ENCODE data around the gene RTP5.
"Not testable (repeated sequence)": the region's sequence is repeated elsewhere in the genome, so short reads cannot be mapped to it uniquely, and the experiment has no call there.

RTP5 gene

DNA sequence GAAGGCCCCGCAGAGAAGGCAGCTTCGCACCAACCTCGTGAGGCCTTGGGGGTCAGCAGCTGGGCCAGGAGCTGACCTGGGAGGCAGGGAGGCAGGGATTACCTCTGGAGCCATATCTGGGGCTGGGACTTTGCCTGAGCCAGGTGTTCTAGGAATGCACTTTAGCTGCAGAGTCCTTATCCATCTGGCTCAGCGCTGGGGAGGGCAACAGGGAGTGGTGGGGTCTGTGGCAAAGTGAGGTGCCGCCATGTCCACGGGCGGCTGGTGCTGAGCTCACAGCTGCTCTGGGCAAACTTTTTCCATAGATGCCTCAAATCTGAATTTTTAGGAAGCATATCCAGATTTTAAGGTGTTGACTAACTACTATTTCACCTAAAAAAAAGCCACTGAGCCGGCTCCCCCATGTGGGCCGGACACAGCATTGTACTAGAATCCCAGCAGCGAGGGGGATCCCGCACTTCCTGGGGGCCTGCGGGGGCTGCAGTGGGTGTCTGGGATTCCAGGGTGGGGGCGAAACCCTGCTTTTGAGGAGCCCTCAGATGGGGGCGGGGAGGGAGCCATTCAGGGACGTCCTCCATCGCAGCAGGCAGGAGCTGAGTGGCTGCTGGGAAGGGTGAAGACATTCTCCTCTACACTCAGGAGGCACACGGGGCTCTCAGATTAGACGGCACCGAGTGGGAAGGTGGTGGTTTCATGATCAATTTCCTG lies 34.6 kb downstream of the RTP5 start:
- DNase-seq = no peak

DNA sequence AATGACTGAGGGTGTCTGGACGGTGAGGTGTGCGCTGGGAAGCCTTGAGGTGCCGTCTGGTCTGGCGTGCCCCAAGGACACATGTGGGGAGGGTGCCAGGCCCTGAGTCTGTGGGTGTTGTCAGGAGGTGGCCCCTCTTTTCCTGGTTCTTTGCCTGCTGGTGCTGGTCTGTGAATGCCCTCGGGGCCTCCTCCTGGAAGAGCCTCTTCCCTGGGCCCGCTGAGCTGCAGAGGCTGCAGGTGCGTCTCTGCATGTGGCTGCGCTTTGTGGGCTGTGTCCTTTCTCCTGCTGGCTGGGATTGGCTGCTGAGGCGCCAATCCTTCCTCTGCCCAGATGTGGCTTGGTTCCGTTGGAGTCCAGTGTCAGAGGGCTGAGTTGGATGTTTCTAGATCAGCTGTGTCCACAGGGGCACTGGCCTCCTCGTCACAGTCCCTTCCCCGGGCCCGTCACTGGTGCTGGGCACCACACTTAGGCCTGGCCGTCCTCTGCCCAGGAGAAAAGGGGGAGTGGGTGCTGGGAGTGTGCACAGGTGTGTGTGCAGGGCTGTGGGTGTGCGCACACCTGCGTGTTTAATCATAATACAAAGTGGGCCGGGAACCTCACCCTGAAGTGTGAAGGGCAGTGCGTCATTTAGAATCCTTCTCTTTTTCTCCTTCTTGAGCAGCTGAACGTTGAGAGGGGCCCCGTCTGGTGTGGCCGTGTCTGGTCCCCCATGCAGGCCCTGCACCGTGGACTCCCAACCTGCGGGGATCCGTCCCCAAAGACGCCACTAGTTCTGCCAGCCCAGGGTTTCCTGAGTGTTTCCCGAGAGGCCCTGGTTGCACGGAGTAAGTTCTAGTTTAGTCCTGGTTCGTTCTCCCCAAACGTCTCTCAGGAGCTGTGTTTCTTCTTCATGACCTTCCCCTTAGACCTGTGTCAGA lies 35.5 kb downstream of the RTP5 start:
- DNase-seq = no peak

DNA sequence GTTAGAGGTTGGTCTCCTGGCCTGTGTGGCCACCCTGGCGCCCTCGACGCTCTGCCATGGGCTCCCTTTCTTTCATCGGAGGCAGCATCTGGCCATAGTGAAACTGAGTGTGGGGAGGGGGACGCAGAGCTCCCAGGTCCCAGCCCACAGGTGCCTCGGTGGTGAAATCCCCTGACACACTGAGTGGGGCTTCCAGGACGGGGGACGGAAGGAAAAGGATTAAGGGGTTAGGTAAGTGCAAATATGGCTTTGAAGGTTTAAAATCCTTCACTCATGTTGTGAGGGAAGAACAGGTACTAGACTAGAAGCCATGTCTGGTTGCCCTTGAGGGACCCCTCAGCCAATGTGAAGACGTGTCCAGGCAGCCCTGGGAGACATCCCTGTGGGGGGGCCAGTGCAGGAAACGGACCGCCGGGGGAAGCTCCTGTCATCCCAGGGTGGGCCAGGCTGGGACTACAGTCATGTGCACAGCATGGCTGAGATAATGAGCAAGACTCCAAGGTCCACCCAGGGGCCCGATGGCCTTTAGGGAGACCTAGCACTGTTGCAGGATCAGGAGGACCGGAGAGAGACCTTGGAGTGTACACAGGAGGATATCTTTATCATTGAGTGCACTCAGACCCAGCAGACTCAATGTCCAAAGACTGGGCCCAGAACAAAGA lies 36.3 kb downstream of the RTP5 start:
- no peak for DNase-seq

DNA sequence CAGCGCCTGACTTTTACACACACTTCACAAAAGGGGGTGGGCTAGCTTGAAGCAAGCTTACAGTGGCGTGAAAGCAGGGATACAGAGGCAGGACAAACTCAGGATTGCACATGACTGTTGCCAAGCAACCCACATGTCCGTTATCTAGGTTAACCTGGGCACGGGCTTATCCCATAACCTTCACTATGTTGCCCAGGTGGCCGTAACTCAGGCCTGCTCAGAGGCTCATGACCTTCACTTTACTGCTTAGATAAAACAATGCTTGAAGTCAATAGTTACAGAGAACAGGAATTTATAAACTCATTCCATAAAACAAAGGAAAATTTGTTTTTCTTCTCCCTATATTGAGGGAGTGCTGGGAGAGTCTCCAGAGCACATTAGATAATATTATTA lies 36.8 kb downstream of the RTP5 start:
- DNase-seq = not testable (repeated sequence)

DNA sequence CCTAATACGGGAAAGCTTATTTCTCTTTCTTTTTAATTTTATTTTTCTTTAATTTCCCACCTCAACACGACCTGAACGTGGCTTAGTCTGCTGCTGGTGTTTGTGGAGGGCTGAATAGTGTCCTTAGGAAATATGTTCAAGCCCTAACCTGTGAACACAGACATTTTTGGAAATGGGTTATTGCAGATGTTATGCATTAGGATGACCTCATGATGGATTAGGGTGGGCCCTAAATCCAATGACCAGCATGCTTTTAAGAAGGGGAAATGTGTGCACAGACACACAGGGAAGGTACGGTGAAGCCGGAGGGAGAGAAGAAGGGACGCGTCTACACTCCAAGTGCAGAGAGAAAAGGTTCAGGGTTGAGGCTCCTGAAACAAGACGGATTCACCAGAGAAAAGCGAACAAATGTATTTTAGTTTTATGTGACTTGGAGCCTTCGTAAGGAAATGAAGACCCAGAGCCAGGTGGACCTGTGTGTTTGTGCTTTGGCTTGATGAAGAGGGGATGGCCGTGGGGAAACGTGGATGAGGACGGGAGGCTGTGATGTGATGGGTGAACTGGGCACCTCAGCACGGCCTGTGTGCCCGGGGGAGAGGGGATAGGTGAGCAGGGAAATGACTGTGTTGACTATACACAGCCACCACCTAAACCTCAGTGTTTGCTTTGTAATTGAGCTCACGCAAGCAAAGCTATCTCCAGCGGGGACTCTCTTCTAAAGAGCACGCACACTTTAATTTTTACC lies 37.5 kb downstream of the RTP5 start:
- no peak for DNase-seq

DNA sequence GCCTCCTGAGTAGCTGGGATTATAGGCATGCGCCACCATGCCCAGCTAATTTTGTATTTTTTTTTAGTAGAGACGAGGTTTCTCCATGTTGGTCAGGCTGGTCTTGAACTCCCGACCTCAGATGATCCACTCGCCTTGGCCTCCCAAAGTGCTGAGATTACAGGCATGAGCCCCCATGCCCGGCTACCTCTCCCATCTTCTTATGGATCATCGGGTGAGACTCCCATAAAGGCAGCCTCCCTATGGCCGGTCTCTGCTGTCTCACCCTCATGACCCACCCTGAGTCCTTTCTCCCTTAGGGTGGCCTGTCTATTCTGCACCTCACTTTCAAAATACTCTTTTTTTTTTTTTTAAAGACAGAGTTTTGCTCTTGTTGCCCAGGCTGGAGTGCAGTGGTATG lies 38.3 kb downstream of the RTP5 start:
- not testable (repeated sequence) for DNase-seq

- DNase-seq = no peak
Measured at GRCh38 chr2:241908686-241909420, 39.3 kb downstream of the RTP5 start.

DNA sequence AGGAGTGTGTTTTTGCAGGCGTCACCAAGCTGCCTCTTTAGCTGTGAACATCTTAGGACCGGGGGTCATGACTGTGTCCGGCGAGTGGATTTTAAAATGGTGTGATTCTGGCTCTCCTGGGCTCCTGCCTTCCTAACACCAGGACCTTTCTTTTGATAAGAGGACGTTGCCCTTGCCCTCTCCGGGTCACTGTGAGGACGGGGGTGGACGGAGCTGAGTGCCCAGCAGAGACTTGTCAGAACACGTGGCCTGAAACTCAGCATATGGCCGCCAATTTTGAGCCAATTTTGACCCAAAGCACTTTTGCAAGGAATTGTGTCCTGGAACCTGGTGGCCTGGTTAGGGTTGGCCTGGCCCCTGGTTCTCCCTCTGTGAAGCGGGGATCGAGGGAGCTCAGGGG lies 40.2 kb downstream of the RTP5 start:
- no peak for DNase-seq

GRCh38 chr2:241910604-241911520 lies 41.3 kb downstream of the RTP5 start:
- no peak for DNase-seq

GRCh38 chr2:241911551-241911950 lies 42.0 kb downstream of the RTP5 start:
- DNase-seq = no peak

DNA sequence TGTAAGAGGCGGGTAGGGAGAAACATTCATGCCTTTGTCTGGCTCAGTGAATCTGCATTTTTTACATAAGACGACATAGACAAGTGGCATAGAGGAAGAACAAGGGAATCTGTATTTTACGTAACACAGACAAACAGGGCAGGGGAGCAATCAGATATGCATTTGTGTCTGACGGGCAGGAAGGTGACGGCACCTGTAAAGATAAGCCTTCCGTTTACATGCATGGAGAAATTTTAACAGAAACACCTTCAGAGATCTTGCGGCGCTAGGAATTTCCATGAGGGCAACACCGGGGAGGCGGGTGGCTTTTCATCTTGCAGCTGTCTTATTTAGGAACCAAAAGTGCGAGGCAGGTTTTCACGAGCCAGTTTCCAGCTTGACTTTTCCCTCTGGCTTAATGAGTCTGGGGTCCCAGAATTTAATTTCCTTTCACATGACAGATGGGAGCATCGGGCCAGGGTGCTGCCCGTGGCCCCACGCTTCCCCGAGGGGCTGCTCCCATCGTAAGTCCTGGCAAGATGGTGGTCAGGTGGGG lies 42.6 kb downstream of the RTP5 start:
- DNase-seq = no peak

- DNase-seq = no peak
Measured at GRCh38 chr2:241913703-241914102, 44.2 kb downstream of the RTP5 start.

GRCh38 chr2:241914542-241914941 lies 45.0 kb downstream of the RTP5 start:
- DNase-seq = no peak

DNA sequence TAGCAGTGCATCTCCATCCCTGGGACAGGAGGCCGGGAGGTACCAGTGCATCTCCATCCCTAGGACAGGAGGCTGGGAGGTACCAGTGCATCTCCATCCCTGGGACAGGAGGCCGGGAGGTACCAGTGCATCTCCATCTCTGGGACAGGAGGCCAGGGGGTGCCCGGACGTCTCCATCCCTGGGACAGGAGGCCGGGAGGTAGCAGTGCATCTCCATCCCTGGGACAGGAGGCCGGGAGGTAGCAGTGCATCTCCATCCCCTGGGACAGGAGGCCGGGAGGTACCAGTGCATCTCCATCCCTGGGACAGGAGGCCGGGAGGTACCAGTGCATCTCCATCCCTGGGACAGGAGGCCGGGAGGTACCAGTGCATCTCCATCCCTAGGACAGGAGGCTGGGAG lies 52.1 kb downstream of the RTP5 start:
- DNase-seq = not testable (repeated sequence)

GRCh38 chr2:241922411-241922810 lies 52.9 kb downstream of the RTP5 start:
- no peak for DNase-seq

GRCh38 chr2:241922816-241923601 lies 53.5 kb downstream of the RTP5 start:
- DNase-seq = not testable (repeated sequence)
